ENCODE measurements around the gene ARID4A.
"Not testable (repeated sequence)": the region's sequence is repeated elsewhere in the genome, so short reads cannot be mapped to it uniquely, and the experiment has no call there.

ARID4A gene

DNA sequence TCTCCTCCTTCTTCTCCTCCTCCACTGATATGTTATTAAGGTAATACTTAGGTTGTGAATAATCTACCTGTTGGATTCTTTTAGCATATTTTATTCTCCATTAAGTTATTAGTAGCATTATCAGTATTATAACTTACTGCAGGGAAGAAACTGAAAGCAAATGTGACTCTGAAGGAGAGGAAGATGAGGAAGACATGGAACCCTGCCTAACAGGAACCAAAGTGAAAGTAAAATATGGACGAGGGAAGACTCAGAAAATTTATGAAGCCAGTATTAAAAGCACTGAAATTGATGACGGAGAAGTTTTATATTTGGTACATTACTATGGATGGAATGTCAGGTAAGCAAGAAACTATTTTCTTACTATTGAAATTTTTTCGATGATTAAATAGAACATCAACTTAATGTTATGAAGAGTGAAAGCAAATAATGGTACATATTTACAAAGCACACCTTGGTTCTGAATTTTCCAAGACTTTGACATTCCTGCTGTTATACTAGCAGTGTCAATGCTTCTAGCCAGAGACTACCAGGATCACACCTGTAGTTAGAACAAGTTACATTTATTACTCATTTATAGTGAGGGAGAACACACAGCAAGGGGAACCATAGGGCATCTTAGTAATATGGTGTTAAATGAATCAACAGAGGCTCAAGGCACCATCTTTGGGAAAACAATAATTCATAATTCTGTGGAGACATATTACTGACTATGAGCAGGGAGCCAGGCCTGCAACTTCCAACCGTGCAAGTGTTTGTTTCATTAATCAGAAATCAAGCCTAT, 55.4 kb downstream of the ARID4A start:
- H3K27ac ChIP-seq, result peak overlapping the region; percentile 62
- no peaks in the 10 kb centered on the region for H3K27me3 ChIP-seq
- peaks cover 79% of the 10 kb centered on the region for H3K36me3 ChIP-seq
- H3K4me1 ChIP-seq (ENCODE audit: control insufficient read depth in 1 of 2, insufficient read depth in 1 of 2, low read depth in 1 of 2, low read length in 1 of 2), result peaks cover 6 to 11% of the 10 kb centered on the region in 2 experiments
- no peak overlapping the region for H3K4me3 ChIP-seq (ENCODE audit: low read depth in 1 of 2, low read length in 1 of 2)
- TF ChIP-seq, protein P1, sequence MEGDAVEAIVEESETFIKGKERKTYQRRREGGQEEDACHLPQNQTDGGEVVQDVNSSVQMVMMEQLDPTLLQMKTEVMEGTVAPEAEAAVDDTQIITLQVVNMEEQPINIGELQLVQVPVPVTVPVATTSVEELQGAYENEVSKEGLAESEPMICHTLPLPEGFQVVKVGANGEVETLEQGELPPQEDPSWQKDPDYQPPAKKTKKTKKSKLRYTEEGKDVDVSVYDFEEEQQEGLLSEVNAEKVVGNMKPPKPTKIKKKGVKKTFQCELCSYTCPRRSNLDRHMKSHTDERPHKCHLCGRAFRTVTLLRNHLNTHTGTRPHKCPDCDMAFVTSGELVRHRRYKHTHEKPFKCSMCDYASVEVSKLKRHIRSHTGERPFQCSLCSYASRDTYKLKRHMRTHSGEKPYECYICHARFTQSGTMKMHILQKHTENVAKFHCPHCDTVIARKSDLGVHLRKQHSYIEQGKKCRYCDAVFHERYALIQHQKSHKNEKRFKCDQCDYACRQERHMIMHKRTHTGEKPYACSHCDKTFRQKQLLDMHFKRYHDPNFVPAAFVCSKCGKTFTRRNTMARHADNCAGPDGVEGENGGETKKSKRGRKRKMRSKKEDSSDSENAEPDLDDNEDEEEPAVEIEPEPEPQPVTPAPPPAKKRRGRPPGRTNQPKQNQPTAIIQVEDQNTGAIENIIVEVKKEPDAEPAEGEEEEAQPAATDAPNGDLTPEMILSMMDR (IDR thresholded peaks at IDR 0.05), result no peak
- no peaks in the 10 kb centered on the region for H3K9me3 ChIP-seq

DNA sequence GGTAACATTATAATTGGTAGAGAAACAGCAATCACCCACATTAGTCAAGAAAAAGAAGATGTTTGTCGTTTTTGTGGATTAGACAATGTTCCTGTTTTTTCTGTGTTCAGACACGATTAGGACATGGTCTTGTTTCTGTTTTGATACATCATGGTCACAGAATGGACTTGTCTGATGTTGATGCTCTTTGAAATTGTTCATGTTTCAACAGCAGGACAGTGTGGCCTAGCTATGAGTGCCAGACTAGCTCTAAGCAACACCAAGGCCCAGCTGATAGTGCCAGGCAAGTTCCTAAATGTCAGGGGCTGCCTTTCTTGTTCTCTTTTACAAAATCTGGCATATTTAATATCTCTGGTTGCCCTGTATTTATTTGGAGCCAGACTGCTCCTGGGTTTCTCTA, 56.5 kb downstream of the ARID4A start:
- peaks cover 6 to 11% of the 10 kb centered on the region in 2 experiments for H3K4me1 ChIP-seq (ENCODE audit: control insufficient read depth in 1 of 2, insufficient read depth in 1 of 2, low read depth in 1 of 2, low read length in 1 of 2)
- no peaks in the 10 kb centered on the region for H3K9me3 ChIP-seq
- TF ChIP-seq, protein P1 (IDR thresholded peaks at IDR 0.05), result no peak
- peaks cover 78% of the 10 kb centered on the region for H3K36me3 ChIP-seq
- no peak overlapping the region for H3K4me3 ChIP-seq (ENCODE audit: low read depth in 1 of 2, low read length in 1 of 2)
- H3K27ac ChIP-seq, result peak overlapping the region; percentile 58
- H3K27me3 ChIP-seq, result no peaks in the 10 kb centered on the region

DNA sequence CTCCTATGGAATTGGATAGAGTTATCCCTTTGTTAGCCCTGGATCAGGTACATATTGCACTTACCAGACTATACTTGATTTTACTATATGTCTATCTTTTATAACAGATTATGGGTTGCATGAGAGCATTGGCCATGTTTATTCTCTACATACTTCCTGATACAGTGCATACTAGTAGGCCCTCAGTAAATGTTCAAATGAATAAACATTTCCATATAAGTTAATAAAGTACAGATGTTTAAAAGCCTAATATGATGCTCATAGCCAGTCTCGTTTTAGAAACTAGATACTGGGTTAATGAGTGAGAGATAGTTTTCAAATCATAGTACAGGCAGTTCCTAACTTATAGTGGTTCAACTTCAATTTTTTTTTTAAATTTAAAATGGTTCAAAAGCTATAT, 57.9 kb downstream of the ARID4A start:
- Histone ChIP-seq H3K27ac (no peak overlapping the region), H3K4me3 (ENCODE audit: low read depth in 1 of 2, low read length in 1 of 2) (no peak overlapping the region), H3K4me1 (ENCODE audit: control insufficient read depth in 1 of 2, insufficient read depth in 1 of 2, low read depth in 1 of 2, low read length in 1 of 2) (peaks cover 6 to 11% of the 10 kb centered on the region in 2 experiments), H3K9me3 (no peaks in the 10 kb centered on the region), H3K36me3 (peaks cover 78% of the 10 kb centered on the region), H3K27me3 (no peaks in the 10 kb centered on the region)
- TF ChIP-seq, protein P1 (IDR thresholded peaks at IDR 0.05), result no peak

DNA sequence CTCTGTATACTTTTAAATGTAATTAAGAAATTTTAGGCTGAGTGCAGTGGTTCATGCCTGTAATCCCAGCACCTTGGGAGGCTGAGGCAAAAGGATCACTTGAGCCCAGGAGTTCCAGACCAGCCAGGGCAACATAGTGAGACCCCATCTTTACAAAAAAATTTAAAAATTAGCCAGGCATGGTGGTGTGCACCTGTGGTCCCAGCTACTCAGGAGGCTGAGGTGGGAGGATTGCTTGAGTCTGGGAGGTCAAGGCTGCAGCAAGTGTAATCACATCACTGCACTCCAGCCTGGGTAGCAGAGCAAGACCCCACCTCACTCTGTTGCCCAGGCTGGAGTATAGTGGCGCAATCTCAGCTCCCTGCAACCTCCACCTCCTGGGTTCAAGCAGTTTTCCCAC, 63.9 kb downstream of the ARID4A start:
- not testable (repeated sequence) for H3K27ac ChIP-seq; H3K4me3 ChIP-seq (ENCODE audit: low read depth in 1 of 2, low read length in 1 of 2); H3K9me3 ChIP-seq; H3K27me3 ChIP-seq; H3K4me1 ChIP-seq (ENCODE audit: control insufficient read depth in 1 of 2, insufficient read depth in 1 of 2, low read depth in 1 of 2, low read length in 1 of 2)
- peaks cover 81% of the 10 kb centered on the region for H3K36me3 ChIP-seq

DNA sequence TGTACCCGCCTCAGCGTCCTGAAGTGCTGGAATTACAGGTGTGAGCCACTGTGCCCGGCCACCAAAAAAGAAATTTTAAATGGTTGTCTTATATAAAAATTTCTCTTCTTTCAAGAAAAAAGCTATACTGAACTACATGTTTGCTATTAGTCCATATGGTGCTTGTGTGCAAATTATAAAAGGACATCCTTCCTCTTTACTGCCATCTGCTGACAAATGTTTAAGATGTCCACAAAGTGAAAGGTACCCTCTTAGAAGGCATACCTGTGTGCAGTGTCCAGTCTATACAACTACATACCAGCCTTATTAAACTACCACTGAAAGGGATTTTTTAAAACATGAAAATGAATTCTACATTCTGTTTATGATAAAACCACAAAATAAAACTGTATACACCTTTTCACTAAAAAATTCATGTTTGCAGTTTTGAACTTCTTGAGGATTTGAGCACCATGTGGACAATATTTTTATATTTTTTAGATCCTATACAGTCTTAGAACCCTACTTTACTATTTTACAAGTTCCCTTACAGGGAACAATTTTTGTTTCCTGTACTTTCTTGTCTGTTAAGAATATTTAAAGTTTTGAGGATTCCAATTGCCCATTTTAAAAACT, 64.5 kb downstream of the ARID4A start:
- Histone ChIP-seq H3K4me1 (ENCODE audit: control insufficient read depth in 1 of 2, insufficient read depth in 1 of 2, low read depth in 1 of 2, low read length in 1 of 2) (no peaks in the 10 kb centered on the region), H3K9me3 (no peaks in the 10 kb centered on the region), H3K27ac (no peak overlapping the region), H3K36me3 (peaks cover 83% of the 10 kb centered on the region), H3K27me3 (no peaks in the 10 kb centered on the region), H3K4me3 (ENCODE audit: low read depth in 1 of 2, low read length in 1 of 2) (no peak overlapping the region)
- TF ChIP-seq, protein P1 (IDR thresholded peaks at IDR 0.05), result no peak

DNA sequence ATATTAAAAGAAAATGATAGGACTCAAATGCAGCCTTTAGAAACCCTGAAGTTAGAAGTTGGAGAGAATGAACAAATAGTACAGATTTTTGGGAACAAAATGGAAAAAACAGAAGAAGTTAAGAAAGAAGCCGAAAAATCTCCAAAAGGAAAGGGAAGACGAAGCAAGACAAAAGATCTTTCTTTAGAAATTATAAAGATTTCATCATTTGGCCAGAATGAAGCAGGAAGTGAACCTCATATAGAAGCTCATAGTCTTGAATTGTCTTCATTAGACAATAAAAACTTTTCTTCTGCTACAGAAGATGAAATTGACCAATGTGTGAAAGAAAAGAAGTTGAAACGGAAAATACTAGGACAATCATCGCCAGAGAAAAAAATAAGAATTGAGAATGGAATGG, 66.0 kb downstream of the ARID4A start:
- no peak overlapping the region for H3K27ac ChIP-seq
- H3K27me3 ChIP-seq, result no peaks in the 10 kb centered on the region
- H3K9me3 ChIP-seq, result no peaks in the 10 kb centered on the region
- H3K4me3 ChIP-seq (ENCODE audit: low read depth in 1 of 2, low read length in 1 of 2), result no peak overlapping the region
- H3K36me3 ChIP-seq, result peaks cover 87% of the 10 kb centered on the region
- TF ChIP-seq, protein P1 (IDR thresholded peaks at IDR 0.05), result no peak
- no peaks in the 10 kb centered on the region for H3K4me1 ChIP-seq (ENCODE audit: control insufficient read depth in 1 of 2, insufficient read depth in 1 of 2, low read depth in 1 of 2, low read length in 1 of 2)
